PFSK-1 (cell line): ENCODE measurements around the gene PLEKHG4B.

ENCODE experiments used
- POLR2AphosphoS5 ChIP-seq: IDR thresholded peaks from 2 replicates; pipeline ENCODE4 v1.6.1; 2012; ENCODE audit warnings: low read depth, mild to moderate bottlenecking, control low read depth, low read length, moderate library complexity
- SIN3A ChIP-seq: IDR thresholded peaks from 2 replicates; pipeline ENCODE4 v1.6.1; 2012; ENCODE audit warnings: mild to moderate bottlenecking, low read length, moderate library complexity, borderline replicate concordance; ENCODE audit not compliant: insufficient read depth

- TF ChIP-seq SIN3A (no peak), POLR2AphosphoS5 (no peak)
These were observed 37.9 kb downstream of the PLEKHG4B start for GRCh38 chr5:129820-130219.
